Measurements from ENCODE around the gene ANKRD11. TPM values are rescaled to one million over a fixed set of nuclear protein-coding genes. Genes with fewer than 3 reads are reported as not detected.
A peak's percentile ranks its signal among the peaks of the same experiment; 100 is the strongest.

ANKRD11 gene
- polyA plus RNA-seq, 1 donor from 2014 or later = 32.5 TPM

DNA sequence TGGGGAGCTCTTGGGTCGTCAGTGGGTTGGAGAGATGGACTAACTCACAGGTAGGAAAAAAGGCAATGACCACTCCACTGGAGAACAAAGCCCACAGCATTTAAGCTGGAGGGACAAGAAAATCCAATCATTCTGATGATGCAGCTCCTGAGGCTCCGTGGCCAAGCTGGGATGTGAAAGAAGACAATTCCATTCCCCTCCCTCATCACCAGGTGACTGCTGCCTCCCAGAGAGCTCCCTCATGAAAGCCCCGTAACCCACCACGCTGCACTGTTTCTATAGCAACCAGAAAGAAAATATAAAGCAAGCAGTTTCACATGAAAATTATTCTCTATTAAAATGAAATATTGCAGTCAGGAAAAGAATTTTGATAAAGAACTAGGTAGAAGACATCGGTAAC is 15.2 kb downstream of the ANKRD11 start:
- peak overlapping the region; percentile 25 for H3K4me2 ChIP-seq (ENCODE audit: low read length)

GRCh38 chr16:89473791-89474414 is 16.5 kb downstream of the ANKRD11 start:
- H3K4me2 ChIP-seq (ENCODE audit: low read length) = no peak overlapping the region
- no peaks in the 10 kb centered on the region for H3K27me3 ChIP-seq (ENCODE audit: insufficient read depth, low read depth, low read length)
- H3K4me3 ChIP-seq (ENCODE audit: low read length) = peak overlapping the region; percentile 61
- H3K9me2 ChIP-seq (ENCODE audit: insufficient read depth, low read length) = no peaks in the 10 kb centered on the region
- H2AFZ ChIP-seq (ENCODE audit: low read depth, low read length) = no peak overlapping the region
- no peak overlapping the region for H3K9ac ChIP-seq (ENCODE audit: low read length)
- H4K20me1 ChIP-seq (ENCODE audit: insufficient read depth) = no peaks in the 10 kb centered on the region
- no peaks in the 10 kb centered on the region for H3F3A ChIP-seq (ENCODE audit: insufficient read depth, low read length, poor library complexity, severe bottlenecking)
- peaks cover 94% of the 10 kb centered on the region for H3K79me2 ChIP-seq (replicated peaks; ENCODE audit: insufficient read depth, low read length)
- TF ChIP-seq RAD21 (conservative IDR thresholded peaks at IDR 0.05) = no peak
- no peak for TF ChIP-seq SMC3 (conservative IDR thresholded peaks at IDR 0.05; ENCODE audit: poor library complexity)
- TF ChIP-seq TAF1 (IDR thresholded peaks at IDR 0.05; ENCODE audit: low read depth) = no peak
- no peak for TF ChIP-seq MXI1 (conservative IDR thresholded peaks at IDR 0.05; ENCODE audit: poor library complexity, severe bottlenecking)
- TF ChIP-seq EZH2 (IDR thresholded peaks at IDR 0.05; ENCODE audit: borderline replicate concordance, insufficient read depth, low read length, poor library complexity, severe bottlenecking) = no peak
- no peak for TF ChIP-seq EP300 (conservative IDR thresholded peaks at IDR 0.05; ENCODE audit: poor library complexity, severe bottlenecking)
- TF ChIP-seq, protein P1, sequence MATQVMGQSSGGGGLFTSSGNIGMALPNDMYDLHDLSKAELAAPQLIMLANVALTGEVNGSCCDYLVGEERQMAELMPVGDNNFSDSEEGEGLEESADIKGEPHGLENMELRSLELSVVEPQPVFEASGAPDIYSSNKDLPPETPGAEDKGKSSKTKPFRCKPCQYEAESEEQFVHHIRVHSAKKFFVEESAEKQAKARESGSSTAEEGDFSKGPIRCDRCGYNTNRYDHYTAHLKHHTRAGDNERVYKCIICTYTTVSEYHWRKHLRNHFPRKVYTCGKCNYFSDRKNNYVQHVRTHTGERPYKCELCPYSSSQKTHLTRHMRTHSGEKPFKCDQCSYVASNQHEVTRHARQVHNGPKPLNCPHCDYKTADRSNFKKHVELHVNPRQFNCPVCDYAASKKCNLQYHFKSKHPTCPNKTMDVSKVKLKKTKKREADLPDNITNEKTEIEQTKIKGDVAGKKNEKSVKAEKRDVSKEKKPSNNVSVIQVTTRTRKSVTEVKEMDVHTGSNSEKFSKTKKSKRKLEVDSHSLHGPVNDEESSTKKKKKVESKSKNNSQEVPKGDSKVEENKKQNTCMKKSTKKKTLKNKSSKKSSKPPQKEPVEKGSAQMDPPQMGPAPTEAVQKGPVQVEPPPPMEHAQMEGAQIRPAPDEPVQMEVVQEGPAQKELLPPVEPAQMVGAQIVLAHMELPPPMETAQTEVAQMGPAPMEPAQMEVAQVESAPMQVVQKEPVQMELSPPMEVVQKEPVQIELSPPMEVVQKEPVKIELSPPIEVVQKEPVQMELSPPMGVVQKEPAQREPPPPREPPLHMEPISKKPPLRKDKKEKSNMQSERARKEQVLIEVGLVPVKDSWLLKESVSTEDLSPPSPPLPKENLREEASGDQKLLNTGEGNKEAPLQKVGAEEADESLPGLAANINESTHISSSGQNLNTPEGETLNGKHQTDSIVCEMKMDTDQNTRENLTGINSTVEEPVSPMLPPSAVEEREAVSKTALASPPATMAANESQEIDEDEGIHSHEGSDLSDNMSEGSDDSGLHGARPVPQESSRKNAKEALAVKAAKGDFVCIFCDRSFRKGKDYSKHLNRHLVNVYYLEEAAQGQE (IDR thresholded peaks at IDR 0.05; ENCODE audit: borderline replicate concordance) = no peak
- TF ChIP-seq, protein P2, sequence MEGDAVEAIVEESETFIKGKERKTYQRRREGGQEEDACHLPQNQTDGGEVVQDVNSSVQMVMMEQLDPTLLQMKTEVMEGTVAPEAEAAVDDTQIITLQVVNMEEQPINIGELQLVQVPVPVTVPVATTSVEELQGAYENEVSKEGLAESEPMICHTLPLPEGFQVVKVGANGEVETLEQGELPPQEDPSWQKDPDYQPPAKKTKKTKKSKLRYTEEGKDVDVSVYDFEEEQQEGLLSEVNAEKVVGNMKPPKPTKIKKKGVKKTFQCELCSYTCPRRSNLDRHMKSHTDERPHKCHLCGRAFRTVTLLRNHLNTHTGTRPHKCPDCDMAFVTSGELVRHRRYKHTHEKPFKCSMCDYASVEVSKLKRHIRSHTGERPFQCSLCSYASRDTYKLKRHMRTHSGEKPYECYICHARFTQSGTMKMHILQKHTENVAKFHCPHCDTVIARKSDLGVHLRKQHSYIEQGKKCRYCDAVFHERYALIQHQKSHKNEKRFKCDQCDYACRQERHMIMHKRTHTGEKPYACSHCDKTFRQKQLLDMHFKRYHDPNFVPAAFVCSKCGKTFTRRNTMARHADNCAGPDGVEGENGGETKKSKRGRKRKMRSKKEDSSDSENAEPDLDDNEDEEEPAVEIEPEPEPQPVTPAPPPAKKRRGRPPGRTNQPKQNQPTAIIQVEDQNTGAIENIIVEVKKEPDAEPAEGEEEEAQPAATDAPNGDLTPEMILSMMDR (IDR thresholded peaks at IDR 0.05; ENCODE audit: poor library complexity, severe bottlenecking) = no peak
- TF ChIP-seq POLR2AphosphoS5 (IDR thresholded peaks at IDR 0.05) = no peak
- peak overlapping the region; percentile 90 for H3K27ac ChIP-seq (ENCODE audit: low read length)
- H3K36me3 ChIP-seq (ENCODE audit: insufficient read depth, low read length) = no peaks in the 10 kb centered on the region
- no peaks in the 10 kb centered on the region for H3K9me3 ChIP-seq (ENCODE audit: low read length)

More for the DNA sequence above, 15.2 kb downstream of the ANKRD11 start:
- peak overlapping the region; percentile 90 for H3K27ac ChIP-seq (ENCODE audit: low read length)
- no peak overlapping the region for H2AFZ ChIP-seq (ENCODE audit: low read depth, low read length)
- H3K4me3 ChIP-seq (ENCODE audit: low read length) = peak overlapping the region; percentile 61
- no peaks in the 10 kb centered on the region for H3K36me3 ChIP-seq (ENCODE audit: insufficient read depth, low read length)
- H3K79me2 ChIP-seq (replicated peaks; ENCODE audit: insufficient read depth, low read length) = peaks cover 93% of the 10 kb centered on the region
- no peaks in the 10 kb centered on the region for H3K27me3 ChIP-seq (ENCODE audit: insufficient read depth, low read depth, low read length)
- H3F3A ChIP-seq (ENCODE audit: insufficient read depth, low read length, poor library complexity, severe bottlenecking) = no peaks in the 10 kb centered on the region
- peak overlapping the region; percentile 69 for H3K9ac ChIP-seq (ENCODE audit: low read length)
- no peaks in the 10 kb centered on the region for H4K20me1 ChIP-seq (ENCODE audit: insufficient read depth)
- no peaks in the 10 kb centered on the region for H3K9me2 ChIP-seq (ENCODE audit: insufficient read depth, low read length)
- TF ChIP-seq EZH2 (IDR thresholded peaks at IDR 0.05; ENCODE audit: borderline replicate concordance, insufficient read depth, low read length, poor library complexity, severe bottlenecking) (no peak), POLR2AphosphoS5 (IDR thresholded peaks at IDR 0.05) (peak; percentile 52), MXI1 (conservative IDR thresholded peaks at IDR 0.05; ENCODE audit: poor library complexity, severe bottlenecking) (peak; percentile 39), RAD21 (conservative IDR thresholded peaks at IDR 0.05) (peak; percentile 62), EP300 (conservative IDR thresholded peaks at IDR 0.05; ENCODE audit: poor library complexity, severe bottlenecking) (peak; percentile 25), TAF1 (IDR thresholded peaks at IDR 0.05; ENCODE audit: low read depth) (peak; percentile 46), SMC3 (conservative IDR thresholded peaks at IDR 0.05; ENCODE audit: poor library complexity) (peak; percentile 62)
- TF ChIP-seq, protein P2 (IDR thresholded peaks at IDR 0.05; ENCODE audit: poor library complexity, severe bottlenecking) = peak; percentile 51
- TF ChIP-seq, protein P1 (IDR thresholded peaks at IDR 0.05; ENCODE audit: borderline replicate concordance) = peak; percentile 79
- no peaks in the 10 kb centered on the region for H3K9me3 ChIP-seq (ENCODE audit: low read length)
